ENCODE results near the gene TSHZ3.

Gene TSHZ3

GRCh38 chr19:31313291-31314030 lies 35.8 kb downstream of the TSHZ3 start:
- no peak for DNase-seq (ENCODE audit: low spot score)

GRCh38 chr19:31312677-31313244 lies 36.5 kb downstream of the TSHZ3 start:
- no peak for DNase-seq (ENCODE audit: low spot score)

GRCh38 chr19:31312009-31312676 lies 37.1 kb downstream of the TSHZ3 start:
- no peak for DNase-seq (ENCODE audit: low spot score)

- DNase-seq (ENCODE audit: low spot score), result no peak
These were observed 38.7 kb downstream of the TSHZ3 start for GRCh38 chr19:31310432-31311133.

GRCh38 chr19:31308781-31309180 lies 40.5 kb downstream of the TSHZ3 start:
- DNase-seq (ENCODE audit: low spot score), result no peak

GRCh38 chr19:31307071-31307669 lies 42.1 kb downstream of the TSHZ3 start:
- DNase-seq (ENCODE audit: low spot score), result no peak

- no peak for DNase-seq (ENCODE audit: low spot score)
These were observed 43.1 kb downstream of the TSHZ3 start for GRCh38 chr19:31306006-31306753.

- no peak for DNase-seq (ENCODE audit: low spot score)
These were observed 44.4 kb downstream of the TSHZ3 start for GRCh38 chr19:31304831-31305312.

GRCh38 chr19:31303262-31303815 lies 45.9 kb downstream of the TSHZ3 start:
- no peak for DNase-seq (ENCODE audit: low spot score)

GRCh38 chr19:31301306-31301980 lies 47.8 kb downstream of the TSHZ3 start:
- DNase-seq (ENCODE audit: low spot score), result no peak

GRCh38 chr19:31300422-31300821 lies 48.8 kb downstream of the TSHZ3 start:
- DNase-seq (ENCODE audit: low spot score), result no peak

GRCh38 chr19:31299665-31300064 lies 49.6 kb downstream of the TSHZ3 start:
- DNase-seq (ENCODE audit: low spot score), result no peak

GRCh38 chr19:31297991-31298390 lies 51.2 kb downstream of the TSHZ3 start:
- no peak for DNase-seq (ENCODE audit: low spot score)

- DNase-seq (ENCODE audit: low spot score), result no peak
These were observed 52.4 kb downstream of the TSHZ3 start for GRCh38 chr19:31296741-31297390.

GRCh38 chr19:31294189-31294588 lies 55.0 kb downstream of the TSHZ3 start:
- no peak for DNase-seq (ENCODE audit: low spot score)

GRCh38 chr19:31292639-31293185 lies 56.5 kb downstream of the TSHZ3 start:
- DNase-seq (ENCODE audit: low spot score), result no peak

GRCh38 chr19:31290931-31291590 lies 58.2 kb downstream of the TSHZ3 start:
- DNase-seq (ENCODE audit: low spot score), result peak; percentile 19

- DNase-seq (ENCODE audit: low spot score), result no peak
These were observed 59.3 kb downstream of the TSHZ3 start for GRCh38 chr19:31289976-31290375.

- DNase-seq (ENCODE audit: low spot score), result no peak
These were observed 59.8 kb downstream of the TSHZ3 start for GRCh38 chr19:31289381-31289880.

Measured in globus pallidus (tissue), 1 donor.